Neural cell (in vitro differentiated cells): ENCODE data around the gene XCR1. TPM values are rescaled to one million over a fixed set of nuclear protein-coding genes. Genes with fewer than 3 reads are reported as not detected.
"Not testable (repeated sequence)": the region's sequence is repeated elsewhere in the genome, so short reads cannot be mapped to it uniquely, and the experiment has no call there.

Source experiments
- H2AFZ ChIP-seq: fragments of 200-600, 300-800 bp; sonication (generic), shearing (Covaris generic); 2 replicates; pipeline ENCODE4 v1.6.0; 2014; ENCODE audit warnings: low read depth, mild to moderate bottlenecking, antibody characterized with exemption, low read length, moderate library complexity
- H3F3A ChIP-seq: fragments of 200-600 bp; shearing (Covaris generic); 2 replicates; pipeline ENCODE4 v1.6.1; 2016; ENCODE audit warnings: mild to moderate bottlenecking, moderate library complexity, mixed read lengths, antibody characterized with exemption, low read length; ENCODE audit not compliant: insufficient read depth, poor library complexity, severe bottlenecking
- H3K27ac ChIP-seq: fragments of 200-600, 300-800 bp; sonication (generic), shearing (Covaris generic); 2 replicates; pipeline ENCODE4 v1.5.1; 2014; ENCODE audit warnings: mild to moderate bottlenecking, low read length, moderate library complexity
- H3K27me3 ChIP-seq: fragments of 300-800, 200-600 bp; sonication (generic), shearing (Covaris generic); 2 replicates; pipeline ENCODE4 v1.6.0; 2014; ENCODE audit warnings: mild to moderate bottlenecking, low read depth, low read length, moderate library complexity; ENCODE audit not compliant: insufficient read depth
- H3K36me3 ChIP-seq: fragments of 300-800, 200-600 bp; sonication (generic), shearing (Covaris generic); 2 replicates; pipeline ENCODE4 v1.5.1; 2014; ENCODE audit warnings: mild to moderate bottlenecking, antibody characterized with exemption, low read length, moderate library complexity; ENCODE audit not compliant: insufficient read depth
- H3K4me2 ChIP-seq: fragments of 300-800, 200-600 bp; sonication (generic), shearing (Covaris generic); 2 replicates; pipeline ENCODE4 v1.6.0; 2014; ENCODE audit warnings: mild to moderate bottlenecking, low read length
- H3K4me3 ChIP-seq: fragments of 300-800, 200-600 bp; sonication (generic), shearing (Covaris generic); 2 replicates; pipeline ENCODE4 v1.5.1; 2014; ENCODE audit warnings: mild to moderate bottlenecking, low read length, moderate library complexity
- H3K79me2 ChIP-seq: fragments of 200-600 bp; shearing (Covaris generic); replicated peaks from 2 replicates; pipeline ENCODE4 v1.6.0; 2014; ENCODE audit warnings: mild to moderate bottlenecking, low read length, moderate library complexity; ENCODE audit not compliant: insufficient read depth
- H3K9ac ChIP-seq: fragments of 300-800, 200-600 bp; sonication (generic), shearing (Covaris generic); 2 replicates; pipeline ENCODE4 v1.6.1; 2016; ENCODE audit warnings: mild to moderate bottlenecking, low read length, mixed read lengths
- H3K9me2 ChIP-seq: fragments of 200-600 bp; shearing (Covaris generic); 2 replicates; pipeline ENCODE4 v1.6.1; 2016; ENCODE audit warnings: mild to moderate bottlenecking, low read length, mixed read lengths; ENCODE audit not compliant: insufficient read depth
- H3K9me3 ChIP-seq: fragments of 200-600, 300-800 bp; sonication (generic), shearing (Covaris generic); 2 replicates; pipeline ENCODE4 v1.6.1; 2016; ENCODE audit warnings: mild to moderate bottlenecking, mixed run types, low read length, moderate library complexity, mixed read lengths
- H4K20me1 ChIP-seq: fragments of 200-600 bp; shearing (Covaris generic); 2 replicates; pipeline ENCODE4 v1.6.1; 2016; ENCODE audit warnings: mild to moderate bottlenecking, mixed run types; ENCODE audit not compliant: insufficient read depth
- CTCF ChIP-seq: fragments of 450-650 bp; IDR thresholded peaks from 2 replicates; pipeline ENCODE4 v1.5.1; 2014; ENCODE audit warnings: antibody characterized with exemption, mild to moderate bottlenecking, moderate library complexity; ENCODE audit not compliant: poor library complexity, severe bottlenecking
- EP300 ChIP-seq: fragments of 450-650 bp; conservative IDR thresholded peaks from 2 replicates; pipeline ENCODE4 v1.6.1; 2014; ENCODE audit warnings: antibody characterized with exemption, mild to moderate bottlenecking, moderate library complexity; ENCODE audit not compliant: poor library complexity, severe bottlenecking
- EZH2 ChIP-seq: fragments of 200-600, 300-800 bp; shearing (Covaris generic), sonication (generic); IDR thresholded peaks from 2 replicates; pipeline ENCODE4 v1.6.1; 2014; ENCODE audit warnings: antibody characterized with exemption, low read length, borderline replicate concordance, mild to moderate bottlenecking; ENCODE audit not compliant: insufficient read depth, poor library complexity, severe bottlenecking
- MXI1 ChIP-seq: fragments of 450-650 bp; conservative IDR thresholded peaks from 2 replicates; pipeline ENCODE4 v1.6.1; 2014; ENCODE audit warnings: antibody characterized with exemption, mild to moderate bottlenecking; ENCODE audit not compliant: poor library complexity, severe bottlenecking
- POLR2AphosphoS5 ChIP-seq: IDR thresholded peaks from 2 replicates; pipeline ENCODE4 v1.6.1; 2012
- RAD21 ChIP-seq: fragments of 450-650 bp; conservative IDR thresholded peaks from 2 replicates; pipeline ENCODE4 v1.6.1; 2014; ENCODE audit warnings: antibody characterized with exemption, mild to moderate bottlenecking, moderate library complexity
- REST ChIP-seq: IDR thresholded peaks from 2 replicates; pipeline ENCODE4 v1.6.1; 2012; ENCODE audit warnings: borderline replicate concordance
- SMC3 ChIP-seq: fragments of 450-650 bp; conservative IDR thresholded peaks from 2 replicates; pipeline ENCODE4 v1.6.1; 2014; ENCODE audit warnings: antibody characterized with exemption, mild to moderate bottlenecking, moderate library complexity; ENCODE audit not compliant: poor library complexity
- TAF1 ChIP-seq: IDR thresholded peaks from 2 replicates; pipeline ENCODE4 v1.6.1; 2012; ENCODE audit warnings: low read depth
- polyA plus RNA-seq: library from polyadenylated mRNA; depleted of rRNA; stranded (reverse); fragments of >200 nt; gene quantifications from 2 replicates; pipeline ENCODE4 v1.2.3, GENCODE V29; 2014

Gene XCR1
- polyA plus RNA-seq, 1 donor from 2014 or later: not detected

GRCh38 chr3:46038916-46039315, 11.6 kb upstream of the XCR1 start:
- no peaks in the 10 kb centered on the region for H3K79me2 ChIP-seq
- no peak overlapping the region for H3K27ac ChIP-seq
- H3K4me3 ChIP-seq: no peak overlapping the region
- no peaks in the 10 kb centered on the region for H3K9me2 ChIP-seq
- H3K9ac ChIP-seq: no peak overlapping the region
- no peak overlapping the region for H2AFZ ChIP-seq
- H4K20me1 ChIP-seq: no peaks in the 10 kb centered on the region
- H3K4me2 ChIP-seq: no peak overlapping the region
- no peaks in the 10 kb centered on the region for H3K9me3 ChIP-seq
- no peaks in the 10 kb centered on the region for H3F3A ChIP-seq
- TF ChIP-seq POLR2AphosphoS5 (no peak), SMC3 (no peak), RAD21 (no peak)
- no peaks in the 10 kb centered on the region for H3K27me3 ChIP-seq
- no peaks in the 10 kb centered on the region for H3K36me3 ChIP-seq

GRCh38 chr3:46038071-46038470, 10.8 kb upstream of the XCR1 start:
- not testable (repeated sequence) for H3K36me3 ChIP-seq, H3K27me3 ChIP-seq, H3K27ac ChIP-seq, H3F3A ChIP-seq, H2AFZ ChIP-seq, H3K4me3 ChIP-seq, H3K9me3 ChIP-seq, H3K4me2 ChIP-seq, H3K9ac ChIP-seq, H3K79me2 ChIP-seq, H3K9me2 ChIP-seq, H4K20me1 ChIP-seq

GRCh38 chr3:46036191-46036590, 8.9 kb upstream of the XCR1 start:
- Histone ChIP-seq H3K27ac (no peak overlapping the region), H3K4me3 (no peak overlapping the region), H3K79me2 (no peaks in the 10 kb centered on the region), H3K9ac (no peak overlapping the region), H3K9me2 (no peaks in the 10 kb centered on the region), H3K9me3 (no peaks in the 10 kb centered on the region), H3K36me3 (no peaks in the 10 kb centered on the region), H3F3A (no peaks in the 10 kb centered on the region), H3K27me3 (no peaks in the 10 kb centered on the region), H3K4me2 (no peak overlapping the region), H2AFZ (no peak overlapping the region), H4K20me1 (no peaks in the 10 kb centered on the region)
- TF ChIP-seq CTCF: no peak

GRCh38 chr3:46031747-46032146, 4.5 kb upstream of the XCR1 start:
- Histone ChIP-seq H4K20me1 (no peaks in the 10 kb centered on the region), H3K79me2 (no peaks in the 10 kb centered on the region), H3K9me2 (no peaks in the 10 kb centered on the region), H3K4me3 (no peak overlapping the region), H3K9me3 (no peaks in the 10 kb centered on the region), H2AFZ (no peak overlapping the region), H3K27me3 (no peaks in the 10 kb centered on the region), H3K36me3 (no peaks in the 10 kb centered on the region), H3K27ac (no peak overlapping the region), H3F3A (no peaks in the 10 kb centered on the region), H3K9ac (no peak overlapping the region), H3K4me2 (no peak overlapping the region)
- no peak for TF ChIP-seq SMC3
- no peak for TF ChIP-seq POLR2AphosphoS5
- no peak for TF ChIP-seq EZH2
- TF ChIP-seq RAD21: no peak
- no peak for TF ChIP-seq REST
- TF ChIP-seq MXI1: no peak
- no peak for TF ChIP-seq EP300
- TF ChIP-seq TAF1: no peak
- TF ChIP-seq CTCF: no peak
